Measurements from ENCODE around the gene P4HA1. TPM values are rescaled to one million over a fixed set of nuclear protein-coding genes. Genes with fewer than 3 reads are reported as not detected.

Gene P4HA1
- total and polyA plus RNA-seq, 4 donors, result 10.6 to 72.5 (median 28.6) TPM

DNA sequence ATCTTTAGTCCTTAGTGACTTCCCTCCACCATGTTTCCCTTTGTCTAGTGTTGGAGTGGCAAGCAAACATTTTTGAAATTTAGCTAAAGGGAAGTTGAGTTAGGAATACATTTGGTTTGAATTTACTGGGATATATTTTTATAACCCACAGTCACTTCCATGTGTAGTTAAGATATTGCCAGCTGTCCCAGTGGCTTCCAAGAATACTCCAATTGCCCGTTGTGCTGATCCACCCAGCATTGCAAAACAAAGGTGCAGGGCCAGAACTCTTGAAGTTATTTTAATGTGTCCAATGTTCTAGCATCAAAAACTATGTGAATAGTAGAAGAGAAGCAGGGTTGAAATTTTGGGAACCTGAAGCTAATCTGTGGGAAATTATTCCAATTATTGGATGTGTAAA lies 2.5 kb upstream of the P4HA1 start:
- no peak overlapping the region for H3K27ac ChIP-seq (ENCODE audit: low read depth in 1 of 2, low read length in 2 of 2)
- no peaks in the 10 kb centered on the region for H3K27me3 ChIP-seq (ENCODE audit: control insufficient read depth in 1 of 2, insufficient read depth in 2 of 2, low read length in 1 of 2)
- WGBS, 2 donors, result 63 to 70% methylated on average over 1 of the region's 1 CpG
- ATAC-seq (ENCODE audit: low FRiP score), result no peak
- no peaks in the 10 kb centered on the region for H3K9me3 ChIP-seq (ENCODE audit: control insufficient read depth, low read length)
- H3K4me3 ChIP-seq (ENCODE audit: low read length in 2 of 2), result no peak overlapping the region
- intact Hi-C loops (cut with DNase I), result loop anchor here (5.0 to 10.0 kb wide), 2 partner anchors 66 to 68 kb away; partner anchors contain the start of genes ECD (in 2 of the 2) and FAM149B1 (in 2 of the 2)
- DNase-seq, result no peak
- no peaks in the 10 kb centered on the region for H3K36me3 ChIP-seq (ENCODE audit: control insufficient read depth in 1 of 2, insufficient read depth in 2 of 2, low read length in 1 of 2)
- no peaks in the 10 kb centered on the region for H3K4me1 ChIP-seq (ENCODE audit: control insufficient read depth in 1 of 2, insufficient read depth in 2 of 2, low read length in 2 of 2)

DNA sequence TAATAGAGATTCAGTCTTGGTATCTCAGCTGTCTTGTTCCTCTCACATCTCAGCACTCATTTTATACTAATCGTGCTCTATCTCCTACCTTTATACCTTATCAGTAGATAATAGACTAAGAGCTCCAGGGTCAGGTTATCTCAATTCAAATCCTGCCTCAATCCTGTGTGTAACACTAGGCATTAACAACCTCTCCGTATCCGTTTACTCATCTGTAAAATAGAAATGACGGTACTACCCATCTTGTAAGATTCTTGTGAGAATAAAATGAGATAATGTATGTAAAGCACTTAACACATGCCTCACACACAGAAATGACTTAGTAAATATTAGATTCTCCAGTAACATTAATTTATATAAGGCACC lies 622 bp upstream of the P4HA1 start:
- 43 to 46% methylated on average over 4 of the region's 4 CpGs for WGBS, 2 donors
- ATAC-seq (ENCODE audit: low FRiP score) (no peak), DNase-seq (no peak)
- no peaks in the 10 kb centered on the region for H3K4me1 ChIP-seq (ENCODE audit: control insufficient read depth in 1 of 2, insufficient read depth in 2 of 2, low read length in 2 of 2)
- H3K27me3 ChIP-seq (ENCODE audit: control insufficient read depth in 1 of 2, insufficient read depth in 2 of 2, low read length in 1 of 2), result no peaks in the 10 kb centered on the region
- H3K9me3 ChIP-seq (ENCODE audit: control insufficient read depth, low read length), result no peaks in the 10 kb centered on the region
- peak overlapping the region in 1 of 2 donors; percentile 77 for H3K4me3 ChIP-seq (ENCODE audit: low read length in 2 of 2)
- H3K27ac ChIP-seq (ENCODE audit: low read depth in 1 of 2, low read length in 2 of 2), result peak overlapping the region; percentile 39 to 66
- H3K36me3 ChIP-seq (ENCODE audit: control insufficient read depth in 1 of 2, insufficient read depth in 2 of 2, low read length in 1 of 2), result no peaks in the 10 kb centered on the region
- intact Hi-C loops (cut with DNase I), result loop anchor here (5.0 to 10.0 kb wide), 2 partner anchors 68 to 70 kb away; partner anchors contain the start of genes ECD (in 2 of the 2) and FAM149B1 (in 2 of the 2)

DNA sequence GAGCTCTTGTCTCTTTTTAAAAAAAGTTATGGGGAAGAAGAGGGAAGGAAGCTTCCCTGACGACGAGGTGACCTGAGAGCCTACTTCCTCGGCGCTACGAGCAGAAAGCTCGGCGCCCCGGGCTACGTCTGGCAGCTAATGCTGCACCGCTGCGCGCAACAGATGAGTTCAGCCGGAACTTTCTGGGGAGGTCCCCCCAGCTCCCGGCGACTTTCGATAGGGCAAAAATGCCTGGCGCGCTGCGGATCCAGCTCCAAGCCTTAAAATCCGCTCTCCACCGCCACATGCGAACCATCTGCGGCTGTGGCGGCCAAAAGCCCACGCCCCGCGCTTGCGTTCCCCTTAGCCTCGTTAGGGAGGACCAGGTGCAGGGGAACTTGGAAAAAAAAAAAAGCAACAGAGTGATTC lies 621 bp downstream of the P4HA1 start:
- intact Hi-C loops (cut with DNase I), result loop anchor here (5.0 to 10.0 kb wide), 2 partner anchors 69 to 71 kb away; partner anchors contain the start of genes ECD (in 2 of the 2) and FAM149B1 (in 2 of the 2)
- peak; percentile 81 for ATAC-seq (ENCODE audit: low FRiP score)
- 0 to 1% methylated on average over 29 of the region's 29 CpGs for WGBS, 2 donors
- no peaks in the 10 kb centered on the region for H3K36me3 ChIP-seq (ENCODE audit: control insufficient read depth in 1 of 2, insufficient read depth in 2 of 2, low read length in 1 of 2)
- no peaks in the 10 kb centered on the region for H3K9me3 ChIP-seq (ENCODE audit: control insufficient read depth, low read length)
- H3K27ac ChIP-seq (ENCODE audit: low read depth in 1 of 2, low read length in 2 of 2), result peak overlapping the region; percentile 49 to 57
- H3K4me1 ChIP-seq (ENCODE audit: control insufficient read depth in 1 of 2, insufficient read depth in 2 of 2, low read length in 2 of 2), result peaks cover 0 to 2% of the 10 kb centered on the region in 2 donors
- no peaks in the 10 kb centered on the region for H3K27me3 ChIP-seq (ENCODE audit: control insufficient read depth in 1 of 2, insufficient read depth in 2 of 2, low read length in 1 of 2)
- H3K4me3 ChIP-seq (ENCODE audit: low read length in 2 of 2), result peak overlapping the region; percentile 76 to 87
- DNase-seq, result peak; percentile 83 to 87

DNA sequence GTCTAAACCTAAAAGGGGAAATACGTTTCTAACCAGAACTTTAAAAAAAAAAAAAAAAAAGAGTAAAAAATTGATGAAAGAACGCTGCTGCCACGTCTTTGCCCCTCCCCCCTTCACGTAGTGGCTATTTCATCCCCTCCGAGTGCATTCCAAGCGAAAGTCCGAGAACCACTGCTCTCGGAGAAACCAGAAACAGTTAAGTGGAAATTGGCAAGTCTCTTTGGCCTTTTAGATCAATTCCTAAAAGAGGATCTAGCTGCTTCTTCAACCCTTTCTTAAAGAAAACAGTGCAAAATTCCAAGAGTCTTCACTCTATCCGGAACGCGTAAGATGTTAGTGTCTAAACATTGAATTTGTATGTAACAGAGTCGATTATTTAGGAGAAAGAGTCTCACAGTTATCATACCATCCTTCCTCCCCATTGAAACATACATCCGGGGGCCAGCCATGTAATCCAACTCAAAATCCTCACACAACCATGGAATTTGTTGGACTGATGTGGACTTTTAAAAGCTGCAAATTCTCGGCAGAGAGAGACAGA lies 1.1 kb downstream of the P4HA1 start:
- Histone ChIP-seq H3K27me3 (ENCODE audit: control insufficient read depth in 1 of 2, insufficient read depth in 2 of 2, low read length in 1 of 2) (no peaks in the 10 kb centered on the region), H3K27ac (ENCODE audit: low read depth in 1 of 2, low read length in 2 of 2) (peak overlapping the region; percentile 51 to 57), H3K36me3 (ENCODE audit: control insufficient read depth in 1 of 2, insufficient read depth in 2 of 2, low read length in 1 of 2) (no peaks in the 10 kb centered on the region), H3K4me3 (ENCODE audit: low read length in 2 of 2) (peak overlapping the region; percentile 76 to 87), H3K9me3 (ENCODE audit: control insufficient read depth, low read length) (no peaks in the 10 kb centered on the region), H3K4me1 (ENCODE audit: control insufficient read depth in 1 of 2, insufficient read depth in 2 of 2, low read length in 2 of 2) (peaks cover 0 to 2% of the 10 kb centered on the region in 2 donors)
- ATAC-seq (ENCODE audit: low FRiP score) (peak; percentile 28), DNase-seq (peak in 1 of 2 donors; percentile 81)
- WGBS, 2 donors, result 0 to 1% methylated on average over 14 of the region's 14 CpGs
- intact Hi-C loops (cut with DNase I), result loop anchor here (5.0 to 10.0 kb wide), 2 partner anchors 69 to 72 kb away; partner anchors contain the start of genes ECD (in 2 of the 2) and FAM149B1 (in 2 of the 2)

DNA sequence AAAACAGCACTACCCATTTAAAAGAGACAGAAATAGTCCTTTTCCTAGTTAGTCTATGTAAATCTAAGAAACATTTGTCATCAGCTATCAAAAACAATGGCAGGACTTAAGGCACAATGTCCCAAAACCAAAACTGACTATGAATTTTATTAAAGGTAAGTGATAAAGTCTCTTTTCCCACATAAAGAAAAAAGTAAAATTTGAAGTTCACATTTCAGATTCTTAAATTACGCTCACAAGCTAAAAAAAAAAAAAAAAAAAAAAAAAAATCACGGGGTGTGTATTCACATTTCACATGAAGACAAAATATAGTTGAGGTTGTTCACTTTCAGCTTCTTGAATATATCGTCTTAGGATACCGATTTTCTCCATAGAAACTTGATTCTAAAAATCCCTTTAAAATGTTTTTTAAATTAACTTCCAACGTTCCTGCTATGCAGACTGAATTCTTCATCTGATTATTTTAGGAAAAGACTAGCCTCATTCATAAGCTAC lies 1.6 kb downstream of the P4HA1 start:
- DNase-seq (no peak), ATAC-seq (ENCODE audit: low FRiP score) (no peak)
- WGBS, 2 donors, result 0% methylated on average over 5 of the region's 5 CpGs
- Histone ChIP-seq H3K27ac (ENCODE audit: low read depth in 1 of 2, low read length in 2 of 2) (no peak overlapping the region), H3K9me3 (ENCODE audit: control insufficient read depth, low read length) (no peaks in the 10 kb centered on the region), H3K4me1 (ENCODE audit: control insufficient read depth in 1 of 2, insufficient read depth in 2 of 2, low read length in 2 of 2) (peaks cover 0 to 2% of the 10 kb centered on the region in 2 donors), H3K27me3 (ENCODE audit: control insufficient read depth in 1 of 2, insufficient read depth in 2 of 2, low read length in 1 of 2) (no peaks in the 10 kb centered on the region), H3K36me3 (ENCODE audit: control insufficient read depth in 1 of 2, insufficient read depth in 2 of 2, low read length in 1 of 2) (no peaks in the 10 kb centered on the region), H3K4me3 (ENCODE audit: low read length in 2 of 2) (peak overlapping the region; percentile 76 to 87)
- intact Hi-C loops (cut with DNase I), result loop anchor here (5.0 to 10.0 kb wide), 2 partner anchors 70 to 72 kb away; partner anchors contain the start of genes ECD (in 2 of the 2) and FAM149B1 (in 2 of the 2)

DNA sequence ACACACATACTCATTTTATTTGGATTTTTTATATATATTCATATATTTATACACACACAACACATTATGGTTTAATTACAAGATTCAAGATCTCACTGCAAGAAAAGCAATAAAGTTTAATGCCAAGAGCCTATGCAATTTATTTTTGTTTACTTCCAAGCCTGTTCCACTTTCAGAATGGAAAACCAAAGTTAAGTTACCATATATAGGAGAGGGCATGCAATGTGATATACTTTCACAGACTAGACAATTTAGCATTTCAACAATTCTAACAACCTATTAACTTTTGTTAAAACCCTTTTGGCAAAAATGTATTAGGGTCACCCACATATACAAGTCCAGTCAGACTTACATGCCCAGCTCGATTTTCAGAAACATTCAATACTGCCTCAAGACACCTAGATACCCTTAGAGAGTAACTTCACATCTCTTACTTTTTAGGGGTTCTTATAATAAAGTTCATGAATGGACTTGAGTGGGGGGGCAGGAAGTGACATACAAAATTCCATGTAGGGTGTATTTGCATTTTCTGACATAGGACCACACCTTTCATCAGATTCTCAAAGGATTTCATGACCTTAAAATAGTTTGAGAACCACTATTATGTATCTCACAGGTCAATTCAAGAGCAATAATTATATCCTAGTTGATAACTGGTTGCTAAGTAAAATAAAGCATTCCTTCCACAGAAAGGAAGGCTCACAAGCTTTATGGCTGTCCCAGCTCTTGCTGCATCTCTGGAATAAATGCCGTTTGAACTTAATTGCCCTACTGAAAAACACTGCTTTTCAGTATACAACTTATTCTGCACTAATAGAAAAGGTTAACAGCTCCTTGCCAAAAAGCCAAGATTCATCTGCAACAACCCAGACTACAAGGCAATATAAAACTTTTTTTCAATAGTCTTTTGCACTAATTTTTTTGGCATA lies 2.5 kb downstream of the P4HA1 start:
- no peak for ATAC-seq (ENCODE audit: low FRiP score)
- WGBS, 2 donors, result 26 to 27% methylated on average over 2 of the region's 2 CpGs
- no peak overlapping the region for H3K27ac ChIP-seq (ENCODE audit: low read depth in 1 of 2, low read length in 2 of 2)
- intact Hi-C loops (cut with DNase I), result loop anchor here in 1 of 2 donors (10.0 kb wide), 1 partner anchor 71 kb away; the partner anchor contains the start of genes ECD and FAM149B1
- DNase-seq, result no peak
- no peaks in the 10 kb centered on the region for H3K36me3 ChIP-seq (ENCODE audit: control insufficient read depth in 1 of 2, insufficient read depth in 2 of 2, low read length in 1 of 2)
- no peak overlapping the region for H3K4me3 ChIP-seq (ENCODE audit: low read length in 2 of 2)
- no peaks in the 10 kb centered on the region for H3K9me3 ChIP-seq (ENCODE audit: control insufficient read depth, low read length)
- H3K4me1 ChIP-seq (ENCODE audit: control insufficient read depth in 1 of 2, insufficient read depth in 2 of 2, low read length in 2 of 2), result peaks cover 0 to 2% of the 10 kb centered on the region in 2 donors
- H3K27me3 ChIP-seq (ENCODE audit: control insufficient read depth in 1 of 2, insufficient read depth in 2 of 2, low read length in 1 of 2), result no peaks in the 10 kb centered on the region

DNA sequence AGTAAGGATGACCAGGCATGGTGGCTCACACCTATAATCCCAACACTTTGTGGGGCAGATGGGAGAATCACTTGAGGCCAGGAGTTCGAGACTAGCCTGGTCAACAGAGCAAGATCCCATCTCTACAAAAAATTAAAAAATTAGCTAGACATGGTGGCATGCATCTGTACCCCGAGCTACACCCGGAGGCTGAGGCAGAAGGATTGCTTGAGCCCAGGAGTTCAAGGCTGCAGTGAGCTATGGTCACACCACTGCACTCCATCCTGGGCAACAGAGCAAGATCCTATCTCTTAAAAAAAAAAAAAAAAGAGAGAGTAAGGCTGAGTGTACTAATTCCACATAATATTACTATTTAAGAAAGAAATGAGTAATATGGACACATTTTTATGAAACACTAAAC lies 3.8 kb downstream of the P4HA1 start:
- intact Hi-C loops (cut with DNase I), result loop anchor here in 1 of 2 donors (10.0 kb wide), 1 partner anchor 72 kb away; the partner anchor contains the start of genes ECD and FAM149B1
- no peak for ATAC-seq (ENCODE audit: low FRiP score)
- Histone ChIP-seq H3K9me3 (ENCODE audit: control insufficient read depth, low read length) (no peaks in the 10 kb centered on the region), H3K36me3 (ENCODE audit: control insufficient read depth in 1 of 2, insufficient read depth in 2 of 2, low read length in 1 of 2) (no peaks in the 10 kb centered on the region), H3K27ac (ENCODE audit: low read depth in 1 of 2, low read length in 2 of 2) (no peak overlapping the region), H3K4me1 (ENCODE audit: control insufficient read depth in 1 of 2, insufficient read depth in 2 of 2, low read length in 2 of 2) (peaks cover 0 to 2% of the 10 kb centered on the region in 2 donors), H3K27me3 (ENCODE audit: control insufficient read depth in 1 of 2, insufficient read depth in 2 of 2, low read length in 1 of 2) (no peaks in the 10 kb centered on the region), H3K4me3 (ENCODE audit: low read length in 2 of 2) (no peak overlapping the region)
- WGBS, 2 donors, result 96 to 100% methylated on average over 3 of the region's 3 CpGs
- DNase-seq, result no peak

DNA sequence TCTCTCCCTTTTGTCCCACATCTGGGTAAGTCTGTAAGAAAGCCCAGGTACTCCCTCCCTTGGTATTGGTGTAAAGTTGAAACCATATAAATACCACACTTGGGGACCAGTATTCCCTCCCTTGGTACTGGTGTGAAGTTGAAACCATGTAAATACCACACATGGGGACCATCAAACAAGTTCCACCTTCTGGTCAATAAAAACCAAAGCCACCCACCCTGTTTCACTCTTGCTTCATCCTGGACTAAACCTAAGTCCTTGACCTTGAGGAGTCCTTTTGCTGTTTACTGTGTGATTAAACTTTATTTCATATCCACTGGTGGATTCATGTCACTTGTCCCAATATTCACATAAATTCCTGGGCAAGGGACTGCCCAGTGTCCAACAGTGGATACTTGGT lies 8.4 kb downstream of the P4HA1 start:
- no peaks in the 10 kb centered on the region for H3K9me3 ChIP-seq (ENCODE audit: control insufficient read depth, low read length)
- ATAC-seq (ENCODE audit: low FRiP score), result no peak

More for the DNA sequence above, 8.4 kb downstream of the P4HA1 start:
- intact Hi-C loops (cut with DNase I), result no loop called here
- Histone ChIP-seq H3K27me3 (ENCODE audit: control insufficient read depth in 1 of 2, insufficient read depth in 2 of 2, low read length in 1 of 2) (no peaks in the 10 kb centered on the region), H3K36me3 (ENCODE audit: control insufficient read depth in 1 of 2, insufficient read depth in 2 of 2, low read length in 1 of 2) (no peaks in the 10 kb centered on the region), H3K4me3 (ENCODE audit: low read length in 2 of 2) (no peak overlapping the region), H3K27ac (ENCODE audit: low read depth in 1 of 2, low read length in 2 of 2) (no peak overlapping the region), H3K4me1 (ENCODE audit: control insufficient read depth in 1 of 2, insufficient read depth in 2 of 2, low read length in 2 of 2) (peaks cover 0 to 2% of the 10 kb centered on the region in 2 donors)
- DNase-seq, result no peak

Data from aorta (tissue), 5 donors.